ENCODE measurements around the gene CTNND2.
"Not testable (repeated sequence)": the region's sequence is repeated elsewhere in the genome, so short reads cannot be mapped to it uniquely, and the experiment has no call there.

The CTNND2 gene

DNA sequence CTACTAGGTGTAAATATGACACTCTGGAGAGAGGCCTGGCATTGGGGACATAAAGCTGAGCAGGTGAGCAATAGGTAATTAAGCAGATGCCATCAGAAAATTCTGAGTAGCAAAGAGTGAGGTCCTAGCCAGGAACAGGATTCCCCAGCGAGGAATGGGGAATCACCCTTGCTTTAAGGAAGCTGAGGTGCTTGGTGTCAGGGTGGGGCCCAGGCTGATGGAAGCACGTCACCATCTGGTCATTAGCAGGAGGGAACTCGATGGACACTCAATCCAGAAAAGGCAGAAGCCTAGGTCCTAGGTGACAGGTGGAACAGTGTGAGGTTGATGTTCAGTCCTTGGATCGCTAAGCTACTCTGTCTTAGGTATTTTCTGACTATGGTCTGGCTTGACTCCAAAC lies 580.5 kb downstream of the CTNND2 start:
- no peaks in the 10 kb centered on the region for H3K9me3 ChIP-seq (ENCODE audit: insufficient read depth, low read length)
- H3K36me3 ChIP-seq (ENCODE audit: insufficient read depth, insufficient read length, low read length) = no peaks in the 10 kb centered on the region
- H3K9ac ChIP-seq (ENCODE audit: insufficient read length, low read depth) = no peak overlapping the region
- DNase-seq (ENCODE audit: low read depth, low spot score) = no peak
- no peaks in the 10 kb centered on the region for H3K27me3 ChIP-seq (ENCODE audit: insufficient read depth, insufficient read length)
- H3K4me1 ChIP-seq (ENCODE audit: insufficient read depth, insufficient read length) = no peaks in the 10 kb centered on the region
- TF ChIP-seq YY1 (IDR thresholded peaks at IDR 0.05; ENCODE audit: insufficient read depth, insufficient read length) (no peak), ZNF274 (IDR thresholded peaks at IDR 0.05; ENCODE audit: low read depth, low read length) (no peak), SUZ12 (IDR thresholded peaks at IDR 0.05; ENCODE audit: extremely low read depth, insufficient read depth, insufficient read length) (no peak)
- H3K4me3 ChIP-seq (ENCODE audit: insufficient read length, low read depth) = no peak overlapping the region

DNA sequence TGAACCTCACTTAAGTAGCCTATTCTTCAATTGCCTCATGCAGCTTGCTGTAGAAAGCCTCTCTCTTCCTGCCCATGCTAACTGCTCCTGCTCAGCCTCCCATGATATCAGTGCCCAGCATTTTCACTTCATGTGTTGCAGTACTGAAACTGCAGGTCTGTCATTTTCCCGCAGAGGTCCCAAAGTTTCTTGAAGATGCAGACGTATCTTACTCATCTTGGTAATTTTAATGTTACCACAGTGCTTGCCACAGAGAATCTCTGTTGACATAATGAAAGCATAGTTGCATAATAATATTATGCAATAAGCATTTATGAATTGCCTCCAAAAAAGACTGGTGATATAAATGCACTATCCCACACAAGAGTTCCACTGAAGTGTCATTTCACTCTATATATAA lies 582.1 kb downstream of the CTNND2 start:
- DNase-seq (ENCODE audit: low read depth, low spot score) = no peak

DNA sequence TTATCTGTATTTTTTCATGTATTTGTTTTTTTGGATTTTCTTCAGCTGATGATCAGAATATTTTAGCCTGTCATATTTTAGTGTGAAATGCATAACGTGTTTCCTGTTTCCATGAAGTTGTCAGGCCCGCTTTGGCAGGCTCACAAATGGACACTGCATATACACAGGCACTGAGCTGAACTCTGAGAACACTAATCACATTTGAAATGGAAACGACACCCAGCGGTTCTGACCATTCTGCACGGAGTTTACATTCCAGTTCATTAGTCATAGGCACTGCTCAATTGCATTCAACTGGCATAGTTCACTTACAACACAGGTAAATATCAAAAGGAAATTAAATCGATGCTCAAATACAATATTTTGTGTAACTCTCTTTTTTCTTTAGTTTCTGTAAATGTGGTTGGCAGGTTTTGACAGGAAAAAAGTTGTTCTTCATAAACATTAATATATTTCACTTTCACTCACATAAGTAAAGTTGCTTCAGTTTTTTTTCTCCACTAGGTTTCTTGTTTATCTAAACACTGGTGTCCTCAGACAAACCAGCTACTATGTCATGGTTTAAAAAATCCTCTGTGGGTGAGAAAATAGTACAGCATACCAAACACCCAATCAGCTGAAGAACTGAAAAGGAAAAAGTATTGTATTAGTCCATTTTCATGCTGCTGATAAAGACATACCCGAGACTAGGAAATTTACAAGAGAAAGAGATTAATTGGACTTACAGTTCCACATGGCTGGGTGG lies 584.2 kb downstream of the CTNND2 start:
- Histone ChIP-seq H3K4me1 (ENCODE audit: insufficient read depth, insufficient read length) (no peaks in the 10 kb centered on the region), H3K36me3 (ENCODE audit: insufficient read depth, insufficient read length, low read length) (no peaks in the 10 kb centered on the region), H3K27me3 (ENCODE audit: insufficient read depth, insufficient read length) (no peaks in the 10 kb centered on the region), H3K4me3 (ENCODE audit: insufficient read length, low read depth) (no peak overlapping the region), H3K9me3 (ENCODE audit: insufficient read depth, low read length) (no peaks in the 10 kb centered on the region), H3K9ac (ENCODE audit: insufficient read length, low read depth) (no peak overlapping the region)
- no peak for TF ChIP-seq ZNF274 (IDR thresholded peaks at IDR 0.05; ENCODE audit: low read depth, low read length)
- TF ChIP-seq SUZ12 (IDR thresholded peaks at IDR 0.05; ENCODE audit: extremely low read depth, insufficient read depth, insufficient read length) = no peak
- no peak for TF ChIP-seq YY1 (IDR thresholded peaks at IDR 0.05; ENCODE audit: insufficient read depth, insufficient read length)
- no peak for DNase-seq (ENCODE audit: low read depth, low spot score)

More for the DNA sequence above, 582.1 kb downstream of the CTNND2 start:
- no peaks in the 10 kb centered on the region for H3K4me1 ChIP-seq (ENCODE audit: insufficient read depth, insufficient read length)
- no peaks in the 10 kb centered on the region for H3K36me3 ChIP-seq (ENCODE audit: insufficient read depth, insufficient read length, low read length)
- no peaks in the 10 kb centered on the region for H3K27me3 ChIP-seq (ENCODE audit: insufficient read depth, insufficient read length)
- H3K9me3 ChIP-seq (ENCODE audit: insufficient read depth, low read length) = no peaks in the 10 kb centered on the region
- no peak overlapping the region for H3K9ac ChIP-seq (ENCODE audit: insufficient read length, low read depth)
- TF ChIP-seq YY1 (IDR thresholded peaks at IDR 0.05; ENCODE audit: insufficient read depth, insufficient read length) (no peak), ZNF274 (IDR thresholded peaks at IDR 0.05; ENCODE audit: low read depth, low read length) (no peak), SUZ12 (IDR thresholded peaks at IDR 0.05; ENCODE audit: extremely low read depth, insufficient read depth, insufficient read length) (no peak)
- H3K4me3 ChIP-seq (ENCODE audit: insufficient read length, low read depth) = no peak overlapping the region

GRCh38 chr5:11313694-11314093 lies 590.6 kb downstream of the CTNND2 start:
- not testable (repeated sequence) for H3K27me3 ChIP-seq (ENCODE audit: insufficient read depth, insufficient read length); DNase-seq (ENCODE audit: low read depth, low spot score); H3K4me3 ChIP-seq (ENCODE audit: insufficient read length, low read depth); H3K9ac ChIP-seq (ENCODE audit: insufficient read length, low read depth); H3K9me3 ChIP-seq (ENCODE audit: insufficient read depth, low read length); H3K36me3 ChIP-seq (ENCODE audit: insufficient read depth, insufficient read length, low read length); H3K4me1 ChIP-seq (ENCODE audit: insufficient read depth, insufficient read length)

DNA sequence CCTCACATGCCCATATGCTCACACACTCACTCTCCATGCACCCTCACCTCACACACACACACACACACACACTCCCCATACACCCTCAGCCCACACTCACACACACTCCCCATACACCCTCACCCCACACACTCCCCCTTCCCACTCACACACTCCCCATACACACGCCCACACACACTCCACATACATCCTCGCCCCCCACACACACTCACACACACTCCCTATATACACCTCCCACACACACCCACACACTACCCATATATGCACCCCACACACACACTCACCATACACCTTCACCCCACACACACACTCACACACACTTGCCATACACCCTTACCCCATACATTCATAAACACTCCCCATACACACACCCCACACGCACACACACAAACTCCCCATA lies 592.5 kb downstream of the CTNND2 start:
- H3K4me1 ChIP-seq (ENCODE audit: insufficient read depth, insufficient read length) = no peaks in the 10 kb centered on the region
- TF ChIP-seq ZNF274 (IDR thresholded peaks at IDR 0.05; ENCODE audit: low read depth, low read length) = no peak
- TF ChIP-seq YY1 (IDR thresholded peaks at IDR 0.05; ENCODE audit: insufficient read depth, insufficient read length) = no peak
- TF ChIP-seq SUZ12 (IDR thresholded peaks at IDR 0.05; ENCODE audit: extremely low read depth, insufficient read depth, insufficient read length) = no peak
- H3K4me3 ChIP-seq (ENCODE audit: insufficient read length, low read depth) = no peak overlapping the region
- H3K36me3 ChIP-seq (ENCODE audit: insufficient read depth, insufficient read length, low read length) = no peaks in the 10 kb centered on the region
- H3K9me3 ChIP-seq (ENCODE audit: insufficient read depth, low read length) = no peaks in the 10 kb centered on the region
- no peak for DNase-seq (ENCODE audit: low read depth, low spot score)
- no peaks in the 10 kb centered on the region for H3K27me3 ChIP-seq (ENCODE audit: insufficient read depth, insufficient read length)
- no peak overlapping the region for H3K9ac ChIP-seq (ENCODE audit: insufficient read length, low read depth)

DNA sequence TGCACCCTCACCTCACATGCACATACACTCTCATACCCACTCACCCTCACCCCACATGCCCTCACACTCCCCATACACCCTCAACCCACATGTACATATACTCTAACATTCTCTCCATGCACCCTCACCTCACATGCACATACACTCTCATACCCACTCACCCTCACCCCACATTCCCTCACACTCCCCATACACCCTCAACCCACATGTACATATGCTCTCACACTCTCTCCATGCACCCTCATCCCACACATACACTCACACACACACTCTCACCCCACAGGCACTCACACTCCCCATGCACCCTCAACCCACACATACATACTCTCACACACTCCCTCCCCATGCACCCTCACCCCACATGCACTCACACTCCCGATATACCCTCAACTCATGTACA lies 593.0 kb downstream of the CTNND2 start:
- no peaks in the 10 kb centered on the region for H3K27me3 ChIP-seq (ENCODE audit: insufficient read depth, insufficient read length)
- TF ChIP-seq ZNF274 (IDR thresholded peaks at IDR 0.05; ENCODE audit: low read depth, low read length) = no peak
- TF ChIP-seq SUZ12 (IDR thresholded peaks at IDR 0.05; ENCODE audit: extremely low read depth, insufficient read depth, insufficient read length) = no peak
- TF ChIP-seq YY1 (IDR thresholded peaks at IDR 0.05; ENCODE audit: insufficient read depth, insufficient read length) = no peak
- no peaks in the 10 kb centered on the region for H3K36me3 ChIP-seq (ENCODE audit: insufficient read depth, insufficient read length, low read length)
- no peak for DNase-seq (ENCODE audit: low read depth, low spot score)
- H3K4me3 ChIP-seq (ENCODE audit: insufficient read length, low read depth) = no peak overlapping the region
- no peaks in the 10 kb centered on the region for H3K9me3 ChIP-seq (ENCODE audit: insufficient read depth, low read length)
- H3K4me1 ChIP-seq (ENCODE audit: insufficient read depth, insufficient read length) = no peaks in the 10 kb centered on the region
- H3K9ac ChIP-seq (ENCODE audit: insufficient read length, low read depth) = no peak overlapping the region

DNA sequence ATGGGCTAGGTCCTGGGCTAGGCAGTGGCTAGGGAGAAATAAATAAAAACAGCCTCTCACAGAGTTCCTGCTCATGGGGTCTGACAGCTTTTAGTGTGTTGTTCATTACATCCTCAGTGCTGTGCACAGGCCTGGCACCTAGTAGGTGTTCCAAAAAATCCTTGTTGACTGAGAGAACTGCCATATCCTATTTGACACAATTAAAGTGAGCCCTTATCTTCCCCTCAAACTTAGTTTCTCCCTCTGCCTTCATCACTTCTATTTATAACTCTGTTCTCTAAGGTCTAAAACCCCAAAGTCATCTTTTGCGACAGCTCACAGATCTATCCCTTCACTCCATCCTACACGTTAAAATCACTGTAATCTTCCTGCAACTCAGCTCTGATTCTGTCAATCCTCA lies 594.1 kb downstream of the CTNND2 start:
- no peak for DNase-seq (ENCODE audit: low read depth, low spot score)
- no peak for TF ChIP-seq SUZ12 (IDR thresholded peaks at IDR 0.05; ENCODE audit: extremely low read depth, insufficient read depth, insufficient read length)
- Histone ChIP-seq H3K36me3 (ENCODE audit: insufficient read depth, insufficient read length, low read length) (no peaks in the 10 kb centered on the region), H3K9me3 (ENCODE audit: insufficient read depth, low read length) (no peaks in the 10 kb centered on the region), H3K4me1 (ENCODE audit: insufficient read depth, insufficient read length) (no peaks in the 10 kb centered on the region), H3K27me3 (ENCODE audit: insufficient read depth, insufficient read length) (no peaks in the 10 kb centered on the region), H3K4me3 (ENCODE audit: insufficient read length, low read depth) (no peak overlapping the region), H3K9ac (ENCODE audit: insufficient read length, low read depth) (no peak overlapping the region)

DNA sequence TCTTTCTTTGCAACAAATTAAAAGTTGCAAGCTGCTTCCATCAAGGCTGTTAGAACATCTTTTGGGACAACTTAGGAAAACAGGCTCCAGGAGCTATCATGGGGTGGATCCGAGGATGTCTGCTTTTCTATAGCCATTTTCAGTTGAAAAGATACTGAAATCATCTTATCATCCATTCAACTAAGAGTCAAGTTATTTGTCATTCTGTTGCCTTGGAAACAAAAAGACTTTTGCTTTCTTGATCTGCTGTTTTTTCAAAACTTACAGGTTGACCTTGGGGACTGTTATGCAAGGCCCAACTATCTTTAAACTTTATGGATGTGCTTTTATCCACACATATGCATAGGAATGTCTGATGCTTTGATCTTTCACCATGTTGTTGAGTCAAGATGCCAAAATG lies 597.9 kb downstream of the CTNND2 start:
- Histone ChIP-seq H3K36me3 (ENCODE audit: insufficient read depth, insufficient read length, low read length) (no peaks in the 10 kb centered on the region), H3K27me3 (ENCODE audit: insufficient read depth, insufficient read length) (no peaks in the 10 kb centered on the region), H3K9me3 (ENCODE audit: insufficient read depth, low read length) (no peaks in the 10 kb centered on the region), H3K4me1 (ENCODE audit: insufficient read depth, insufficient read length) (no peaks in the 10 kb centered on the region), H3K9ac (ENCODE audit: insufficient read length, low read depth) (no peak overlapping the region), H3K4me3 (ENCODE audit: insufficient read length, low read depth) (no peak overlapping the region)
- TF ChIP-seq ZNF274 (IDR thresholded peaks at IDR 0.05; ENCODE audit: low read depth, low read length) (no peak), SUZ12 (IDR thresholded peaks at IDR 0.05; ENCODE audit: extremely low read depth, insufficient read depth, insufficient read length) (no peak), YY1 (IDR thresholded peaks at IDR 0.05; ENCODE audit: insufficient read depth, insufficient read length) (no peak)
- DNase-seq (ENCODE audit: low read depth, low spot score) = no peak
